ENCODE data around the gene NIPA2.

The NIPA2 gene

DNA sequence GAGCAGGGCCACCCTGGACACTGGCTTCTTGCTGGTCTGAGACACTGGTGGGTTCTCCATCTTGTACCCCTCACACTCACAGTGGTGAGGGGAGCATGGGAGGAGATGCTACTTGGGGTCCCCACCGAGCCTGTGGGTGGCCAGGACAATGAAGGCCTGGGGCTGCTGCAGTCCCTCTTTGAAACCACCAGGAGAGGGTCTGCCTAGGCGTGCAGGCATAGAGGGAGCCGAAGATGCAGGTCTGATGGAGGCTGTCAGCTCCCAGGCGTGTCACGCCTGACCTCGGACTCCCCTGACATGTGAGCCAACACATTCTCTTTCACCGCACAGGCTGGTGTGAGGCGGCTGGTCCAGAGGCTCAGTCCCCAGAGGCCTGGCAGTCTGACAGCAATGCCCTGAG, 39.1 kb downstream of the NIPA2 start:
- no peak for DNase-seq (ENCODE audit: low read depth)

DNA sequence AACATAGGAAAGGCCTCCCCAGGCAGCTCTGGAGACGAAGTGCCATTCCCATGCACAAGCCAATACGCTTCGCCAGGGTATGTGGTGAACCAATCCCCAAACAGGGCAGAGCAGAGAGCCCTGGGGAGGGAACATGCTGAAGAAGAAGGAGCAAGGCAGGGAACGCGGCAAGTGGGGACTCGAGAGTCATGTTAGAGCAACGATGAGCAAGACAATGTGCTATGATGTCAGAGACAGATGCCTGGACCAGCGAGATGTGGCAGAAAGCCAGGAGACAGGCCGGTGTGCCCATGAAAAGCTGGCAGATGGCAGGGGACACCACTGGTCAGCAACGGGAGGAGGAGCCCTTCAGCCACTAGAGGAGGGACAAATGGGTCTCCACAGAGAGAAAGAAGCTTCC, 39.6 kb downstream of the NIPA2 start:
- no peak for DNase-seq (ENCODE audit: low read depth)

DNA sequence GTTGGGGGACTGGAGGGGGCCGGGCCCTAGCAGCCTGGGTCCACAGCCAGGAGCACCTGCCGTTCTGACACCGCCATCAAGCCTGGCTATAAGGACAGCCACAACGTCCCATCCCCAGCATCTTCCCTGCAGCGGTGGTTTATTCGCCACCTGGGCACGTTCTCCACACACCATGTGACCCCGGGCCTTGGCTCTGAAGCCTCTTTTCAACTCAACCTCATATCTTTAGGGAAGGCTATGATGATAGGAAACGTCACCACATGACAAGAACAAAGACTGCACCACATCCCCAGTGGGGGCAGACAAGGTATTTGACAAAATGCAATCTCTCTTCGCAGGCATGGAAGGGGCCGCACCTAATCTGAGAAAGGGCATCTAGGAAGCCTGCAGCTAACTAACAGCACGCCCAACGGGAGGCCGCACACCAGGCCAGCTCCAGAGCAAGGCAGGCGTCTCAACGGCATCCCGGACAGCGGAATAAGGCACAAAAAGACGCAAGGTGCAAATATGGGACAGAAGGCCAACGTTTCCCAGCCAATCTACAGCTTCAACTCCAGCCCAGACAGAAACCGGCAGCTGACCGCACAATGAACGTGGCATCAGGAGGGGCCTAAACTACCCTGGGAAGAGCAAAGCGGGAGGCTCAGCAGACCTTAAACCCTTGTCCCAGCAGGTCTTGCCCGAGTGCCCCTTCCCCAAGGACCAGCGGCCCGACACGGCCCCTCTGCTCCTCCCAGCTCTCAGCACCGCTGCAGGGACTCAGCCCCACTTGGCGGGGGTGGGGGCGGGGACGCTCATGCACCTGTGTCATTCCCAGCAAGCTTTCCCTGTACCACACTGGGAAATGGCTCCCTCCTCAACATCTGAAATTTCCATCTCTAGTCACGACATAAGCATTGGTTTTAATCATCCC, 41.9 kb downstream of the NIPA2 start:
- DNase-seq (ENCODE audit: low read depth) = no peak

DNA sequence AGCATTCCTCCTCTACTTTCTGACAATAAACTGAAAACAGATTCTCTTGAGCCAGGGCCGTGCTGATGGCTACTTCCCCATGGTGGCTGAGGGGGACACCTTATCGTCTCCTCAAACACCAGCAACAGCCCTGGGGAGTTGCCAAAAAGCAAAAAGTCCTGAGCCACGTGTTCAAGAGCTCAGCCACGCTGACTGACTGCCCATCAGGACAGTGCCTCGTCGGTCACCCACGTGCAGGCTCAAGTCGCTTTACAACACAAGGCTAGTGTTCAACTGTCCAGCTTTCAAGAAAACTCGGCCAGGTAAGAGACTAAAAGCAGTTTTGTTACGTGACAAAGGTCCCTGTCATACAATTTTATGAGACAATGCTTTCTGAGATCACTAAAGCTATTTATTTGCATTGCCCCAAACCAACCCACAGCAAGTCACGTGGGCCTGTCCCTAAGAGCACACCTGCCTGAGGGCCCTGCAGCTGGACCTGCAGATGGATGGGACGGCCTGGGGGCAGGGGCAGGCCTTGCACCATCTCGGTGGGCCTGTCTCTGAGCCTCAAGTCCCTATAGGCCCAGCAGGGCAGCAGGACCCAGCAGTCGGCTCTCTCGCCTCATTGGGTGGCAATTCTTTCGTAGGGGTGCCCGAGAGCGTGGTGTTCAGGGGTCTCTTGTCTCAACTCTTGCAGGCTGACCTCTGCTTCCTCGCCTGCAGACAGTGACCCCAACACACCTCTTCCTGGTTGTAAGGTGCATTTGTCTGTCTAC, 42.7 kb downstream of the NIPA2 start:
- no peak for DNase-seq (ENCODE audit: low read depth)

DNA sequence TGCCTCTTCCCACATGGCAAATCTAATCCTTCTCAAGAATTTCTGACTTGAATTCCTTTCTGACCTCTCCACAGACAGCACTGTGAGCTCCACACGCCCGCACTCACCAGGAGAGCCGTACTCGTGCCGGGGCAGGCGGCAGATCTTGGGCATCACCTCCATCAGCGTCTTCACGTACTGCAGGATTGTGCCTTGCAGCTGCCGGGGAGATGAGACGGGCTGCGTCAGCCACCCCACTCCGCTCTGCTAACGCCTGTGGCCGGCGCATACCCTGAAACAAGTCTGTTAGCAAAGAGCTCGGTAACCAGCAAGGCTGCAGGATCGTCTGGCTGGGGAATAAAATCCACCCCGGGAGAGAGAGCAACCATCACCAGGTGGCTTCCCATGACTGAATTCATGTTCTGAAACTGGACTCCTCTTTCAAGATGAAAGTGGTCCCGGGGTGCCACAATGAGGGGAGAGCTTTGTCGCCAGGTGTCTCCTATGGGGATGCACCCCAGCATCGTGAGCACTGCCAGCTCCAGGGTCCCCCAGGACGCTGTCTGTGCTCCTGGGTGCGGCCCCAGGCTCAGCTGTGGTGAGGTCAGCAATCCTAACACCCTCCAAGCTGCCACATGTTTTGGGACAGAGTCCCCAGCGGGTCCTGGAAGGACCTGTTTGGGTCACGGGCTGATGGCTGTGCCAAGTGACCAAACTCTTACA, 43.4 kb downstream of the NIPA2 start:
- no peak for DNase-seq (ENCODE audit: low read depth)

DNA sequence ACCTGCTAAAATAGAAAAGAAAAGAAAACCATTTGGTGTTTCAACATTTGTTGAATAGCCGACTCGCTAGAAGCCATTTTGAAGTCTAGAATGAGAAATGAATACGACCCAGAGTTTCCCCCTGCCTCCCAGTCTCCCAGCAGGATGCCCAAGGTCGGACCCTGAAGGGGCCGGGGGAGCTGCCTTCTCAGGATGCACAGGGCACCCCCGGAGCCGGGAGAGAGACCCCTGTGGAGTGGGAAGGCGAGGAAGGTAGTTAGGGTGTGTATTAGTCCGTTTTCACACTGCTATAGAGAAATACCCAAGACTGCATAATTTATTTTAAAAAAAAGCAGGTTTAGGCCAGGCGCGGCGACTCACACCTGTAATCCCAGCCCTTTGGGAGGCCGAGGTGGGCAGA, 44.7 kb downstream of the NIPA2 start:
- DNase-seq (ENCODE audit: low read depth) = no peak

DNA sequence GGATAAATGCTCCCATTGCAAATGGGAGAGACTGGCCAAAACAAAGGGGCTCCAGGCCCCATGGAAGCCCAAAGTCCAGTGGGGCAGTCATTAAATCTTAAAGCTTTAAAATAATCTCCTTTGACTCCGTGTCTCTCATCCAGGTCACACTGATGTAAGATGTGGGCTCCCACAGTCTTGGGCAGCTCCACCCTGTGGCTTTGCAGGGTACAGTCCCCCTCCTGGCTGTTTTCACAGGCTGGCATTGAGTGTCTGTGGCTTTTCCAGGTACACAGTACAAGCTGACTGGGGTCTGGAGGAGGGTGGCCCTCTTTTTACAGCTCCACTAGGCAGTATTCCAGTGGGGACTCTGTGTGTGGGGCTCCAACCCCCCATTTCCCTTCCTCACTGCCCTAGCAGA, 45.9 kb downstream of the NIPA2 start:
- DNase-seq (ENCODE audit: low read depth) = no peak

DNA sequence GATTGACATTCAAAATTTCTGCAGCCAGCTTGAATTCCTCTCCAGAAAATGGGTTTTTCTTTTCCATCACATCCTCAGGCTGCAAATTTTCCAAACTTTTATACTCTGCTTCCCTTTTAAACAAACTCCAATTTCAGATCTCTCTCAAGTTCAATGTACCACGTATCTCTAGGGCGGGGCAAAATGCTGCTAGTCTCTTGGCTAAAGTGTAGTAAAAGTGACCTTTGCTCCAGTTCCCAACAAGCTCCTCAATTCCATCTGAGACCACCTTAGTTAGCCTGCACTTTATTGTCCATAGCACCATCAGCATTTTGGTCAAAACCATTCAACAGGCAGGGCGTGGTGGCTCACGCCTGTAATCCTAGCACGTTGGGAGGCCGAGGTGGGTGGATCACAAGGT, 46.7 kb downstream of the NIPA2 start:
- DNase-seq (ENCODE audit: low read depth) = no peak

DNA sequence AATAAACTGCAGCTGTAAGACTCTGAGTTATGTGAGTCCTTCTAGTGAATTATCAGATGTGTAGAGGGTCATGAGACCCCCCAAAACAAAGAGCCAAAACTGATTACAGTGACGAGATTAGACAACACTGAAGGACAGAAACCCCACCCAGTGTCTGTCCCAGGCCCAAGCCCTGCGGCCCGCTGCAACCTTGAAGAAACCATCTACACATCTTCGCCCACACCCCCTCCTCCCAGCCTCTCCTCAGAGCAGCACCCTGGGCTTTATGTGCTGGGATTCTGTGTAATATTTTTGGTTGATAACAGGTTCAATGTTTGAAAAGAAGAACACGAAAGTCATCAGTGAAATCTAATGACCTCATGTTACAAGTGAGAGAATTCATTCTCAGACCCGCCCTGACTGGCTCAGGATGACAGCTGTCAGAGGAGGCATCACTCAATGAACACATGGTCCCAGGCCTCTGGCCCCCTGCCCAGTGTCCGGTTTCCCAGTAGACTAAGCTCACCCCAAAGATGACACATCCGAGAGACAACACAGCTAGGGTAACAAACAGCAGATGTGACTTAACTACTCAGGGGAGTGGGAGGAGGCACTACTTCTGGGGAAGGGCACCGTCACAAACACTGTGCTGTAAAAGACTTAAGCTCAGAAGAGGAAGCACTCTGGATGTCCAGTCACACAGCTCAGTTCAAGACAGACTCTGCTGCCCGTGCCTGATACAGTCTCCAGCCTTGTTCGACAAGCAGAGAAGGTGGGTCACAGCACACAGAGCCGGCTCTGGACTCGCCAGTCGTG, 48.9 kb downstream of the NIPA2 start:
- DNase-seq (ENCODE audit: low read depth) = peak; percentile 41

DNA sequence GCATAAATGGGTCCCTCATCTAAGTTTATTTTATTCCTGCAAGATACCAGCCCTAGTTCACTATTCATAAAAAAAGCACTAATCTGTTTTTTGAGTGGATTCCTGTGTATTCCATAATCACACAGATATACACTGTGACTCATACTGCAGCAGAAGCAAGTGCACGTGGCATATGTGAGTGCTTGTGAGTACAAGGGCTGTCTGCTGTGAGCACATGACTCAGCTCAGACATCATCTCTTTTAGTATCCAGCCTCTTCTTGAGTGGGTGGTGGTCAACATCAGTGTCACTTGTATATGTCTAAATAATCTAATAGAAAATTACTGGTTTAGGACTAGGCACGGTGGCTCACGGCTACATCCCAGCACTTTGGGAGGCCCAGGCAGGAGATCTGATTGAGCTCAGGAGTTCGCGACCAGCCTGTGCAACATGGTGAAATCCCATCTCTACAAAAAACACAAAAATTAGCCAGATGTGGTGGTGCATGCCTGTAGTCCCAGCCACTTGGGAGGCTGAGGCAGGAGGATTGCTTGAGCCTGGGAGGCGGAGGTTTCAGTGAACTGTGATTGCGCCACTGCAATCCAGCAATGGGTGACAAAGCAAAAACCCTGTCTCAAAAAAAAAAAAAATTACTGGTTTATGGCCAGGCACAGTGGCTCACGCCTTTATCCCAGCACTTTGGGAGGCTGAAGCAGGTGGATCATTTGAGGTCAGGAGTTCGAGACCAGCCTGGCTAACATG, 49.8 kb downstream of the NIPA2 start:
- peak; percentile 68 for DNase-seq (ENCODE audit: low read depth)

DNA sequence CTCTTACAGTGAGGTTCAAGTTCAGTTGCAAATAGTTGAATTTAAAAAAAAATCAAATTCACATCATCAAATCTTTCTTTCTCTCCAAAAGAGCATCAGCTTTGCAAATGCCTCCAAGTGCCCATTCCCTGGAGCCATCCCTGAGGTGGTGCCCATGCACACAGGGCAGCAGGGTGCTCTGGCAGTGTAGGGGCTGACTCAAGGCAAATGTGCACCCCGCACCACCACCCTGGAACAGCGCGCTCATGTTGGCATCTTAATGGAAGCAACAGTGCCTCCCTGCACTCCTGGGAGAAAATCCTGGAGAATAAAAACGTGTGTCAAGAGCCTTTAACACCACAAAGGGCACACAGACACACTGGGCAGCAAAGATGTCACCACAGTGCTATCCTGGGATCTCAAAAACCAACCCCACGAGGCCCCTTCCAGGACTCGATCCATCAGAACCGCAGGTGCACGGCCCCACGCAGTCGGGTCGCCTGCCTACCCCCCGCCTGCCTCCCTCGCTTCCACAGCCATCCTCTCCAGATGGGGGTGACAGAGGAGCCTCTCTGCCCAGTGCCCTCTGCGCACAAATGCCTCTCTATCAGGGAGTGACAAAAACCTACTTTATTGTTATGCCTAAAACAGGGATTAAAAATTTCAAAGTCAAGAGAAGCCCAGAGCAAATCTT, 50.8 kb downstream of the NIPA2 start:
- no peak for DNase-seq (ENCODE audit: low read depth)

DNA sequence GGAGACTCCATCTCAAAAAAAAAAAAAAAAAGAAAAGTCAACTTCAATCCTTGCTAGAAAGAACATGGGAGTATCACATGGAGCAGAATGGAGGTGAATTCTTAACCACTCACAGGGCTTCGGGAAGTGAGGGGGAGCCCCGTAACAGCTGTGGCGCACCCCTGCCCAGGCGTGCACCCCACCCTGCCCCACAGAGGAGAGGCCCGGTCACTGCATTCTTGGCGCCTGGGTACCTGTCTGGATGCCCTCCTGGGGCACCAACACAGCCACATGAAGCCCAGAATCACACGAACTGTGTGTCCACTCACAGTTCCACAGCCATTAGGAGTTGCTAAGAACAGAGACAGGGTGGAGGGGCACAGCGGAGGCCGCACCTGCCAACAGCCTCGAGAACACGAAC, 51.8 kb downstream of the NIPA2 start:
- no peak for DNase-seq (ENCODE audit: low read depth)

DNA sequence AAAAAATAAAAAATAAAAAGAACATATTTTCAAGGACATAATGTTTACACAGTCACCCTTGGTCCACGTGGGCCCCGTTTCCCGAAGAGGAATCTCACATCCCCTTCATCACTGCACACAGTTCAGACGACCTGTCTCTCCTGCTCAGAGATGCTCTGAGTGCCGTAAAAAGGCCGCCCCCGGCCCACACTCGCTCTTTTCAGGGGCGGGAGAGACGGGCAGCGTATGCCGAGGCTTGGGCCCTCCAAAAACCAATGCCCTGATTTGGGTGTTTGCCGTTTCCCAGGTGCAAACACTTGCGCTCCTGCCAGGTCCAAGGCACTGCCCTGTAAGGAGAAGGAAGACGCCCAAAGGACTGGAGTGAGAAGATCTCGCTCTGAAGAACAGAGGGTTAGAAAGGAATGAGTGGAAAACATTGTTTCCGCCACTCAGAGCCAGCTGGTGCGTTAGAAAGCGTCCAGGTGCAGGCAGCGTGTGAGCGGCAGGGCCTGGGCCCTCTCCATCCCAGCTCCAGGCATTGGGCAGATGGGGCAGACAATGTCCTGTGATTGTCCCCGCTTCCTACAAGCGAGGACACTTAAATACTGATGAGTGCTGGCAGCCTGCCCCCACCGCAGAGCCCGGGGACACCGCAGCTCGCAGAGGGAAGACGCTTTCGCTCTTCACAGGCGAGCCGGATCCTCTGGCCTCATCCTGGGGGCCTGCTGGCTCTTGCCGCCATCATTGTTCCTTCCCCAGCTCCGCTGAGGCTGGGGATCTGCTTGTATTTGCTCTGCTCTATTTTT, 53.2 kb downstream of the NIPA2 start:
- DNase-seq (ENCODE audit: low read depth) = no peak

DNA sequence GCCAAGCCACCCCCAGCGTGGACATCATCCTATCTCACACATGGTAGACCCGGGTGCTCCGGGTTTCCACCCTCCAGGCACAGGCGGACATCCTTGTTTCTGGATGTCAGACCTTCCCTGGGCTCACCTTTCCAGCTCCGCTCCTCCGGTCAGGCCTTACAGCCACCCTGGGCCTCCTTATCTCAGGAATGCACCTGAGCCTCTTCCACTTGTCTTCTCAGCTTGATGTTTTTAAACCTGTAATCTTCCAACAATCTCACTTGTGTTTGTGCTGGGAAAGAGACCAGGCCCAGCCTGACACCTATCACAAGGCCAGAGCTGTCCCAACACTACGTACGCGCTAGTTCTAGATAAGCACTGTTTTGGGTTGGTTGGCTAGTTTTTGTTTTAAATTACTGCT, 53.9 kb downstream of the NIPA2 start:
- DNase-seq (ENCODE audit: low read depth) = no peak

DNA sequence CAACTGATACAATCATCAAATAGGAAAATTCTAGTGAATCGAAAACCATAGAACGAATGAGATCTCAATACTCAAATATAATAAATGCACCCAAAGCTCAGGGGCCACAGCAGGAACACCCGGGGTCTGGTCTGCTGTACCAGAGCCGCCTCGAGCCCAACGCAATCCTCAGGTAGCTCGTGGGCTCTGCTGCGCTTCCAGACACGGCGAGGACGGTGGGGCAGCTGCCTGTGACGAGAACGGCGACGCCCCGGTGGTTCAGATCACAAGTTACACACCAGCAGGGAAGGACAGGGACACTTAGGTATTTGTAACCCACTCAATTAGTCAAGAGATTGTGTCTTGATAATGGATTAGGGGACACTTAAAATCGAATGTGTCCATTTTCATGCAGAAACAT, 54.6 kb downstream of the NIPA2 start:
- no peak for DNase-seq (ENCODE audit: low read depth)

DNA sequence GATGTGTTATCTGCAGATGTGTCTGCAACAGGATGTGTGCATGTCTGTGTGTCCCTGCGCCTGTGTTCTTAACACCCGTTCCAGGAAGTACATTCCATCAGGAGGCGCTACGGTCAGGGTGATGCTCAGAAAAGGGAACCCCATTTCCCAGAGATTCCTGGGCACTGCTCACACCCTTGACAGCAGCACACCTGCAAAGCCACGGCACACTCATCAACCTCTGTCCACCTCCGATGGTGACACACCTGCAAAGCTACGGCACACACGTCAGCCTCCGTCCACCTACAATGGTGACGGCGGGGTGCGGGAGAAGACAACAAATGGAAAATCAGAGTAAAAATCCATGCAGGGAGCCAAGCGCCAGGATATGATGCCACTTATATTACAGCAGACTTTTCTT, 55.4 kb downstream of the NIPA2 start:
- DNase-seq (ENCODE audit: low read depth) = no peak

DNA sequence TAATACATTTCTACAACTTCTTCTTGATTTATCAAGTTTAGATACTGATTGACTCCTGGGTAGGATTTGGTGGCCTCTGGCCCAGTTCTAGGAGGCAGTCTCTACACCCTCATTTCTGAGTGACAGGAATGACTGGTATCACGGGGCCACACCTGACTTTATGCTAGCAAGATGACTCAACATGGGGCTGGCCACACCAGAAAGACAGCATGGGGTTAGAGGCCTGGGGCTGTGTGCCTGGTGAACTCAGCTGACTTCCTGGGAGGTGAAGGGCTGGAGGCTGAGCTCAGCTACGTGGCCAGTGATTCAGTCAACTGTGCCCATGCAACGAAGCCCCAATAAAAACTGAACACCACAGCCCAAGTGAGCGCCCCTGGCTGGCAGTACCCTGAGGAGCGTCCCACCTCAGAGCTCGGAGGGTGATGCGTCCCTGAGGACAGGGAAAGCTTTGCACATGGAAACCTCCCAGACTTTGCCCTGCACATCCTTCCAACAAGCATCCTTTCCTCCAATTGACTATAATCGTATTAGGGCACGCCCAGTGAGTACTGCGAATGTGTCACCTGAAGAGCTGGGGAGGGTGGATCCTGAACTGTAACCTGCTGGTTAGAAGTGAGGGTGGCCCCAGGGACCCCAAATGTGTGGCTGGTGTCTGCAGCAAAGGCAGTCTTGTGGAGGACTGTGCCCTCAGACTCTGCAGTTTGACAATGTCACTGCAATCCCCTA, 57.2 kb downstream of the NIPA2 start:
- DNase-seq (ENCODE audit: low read depth) = no peak

DNA sequence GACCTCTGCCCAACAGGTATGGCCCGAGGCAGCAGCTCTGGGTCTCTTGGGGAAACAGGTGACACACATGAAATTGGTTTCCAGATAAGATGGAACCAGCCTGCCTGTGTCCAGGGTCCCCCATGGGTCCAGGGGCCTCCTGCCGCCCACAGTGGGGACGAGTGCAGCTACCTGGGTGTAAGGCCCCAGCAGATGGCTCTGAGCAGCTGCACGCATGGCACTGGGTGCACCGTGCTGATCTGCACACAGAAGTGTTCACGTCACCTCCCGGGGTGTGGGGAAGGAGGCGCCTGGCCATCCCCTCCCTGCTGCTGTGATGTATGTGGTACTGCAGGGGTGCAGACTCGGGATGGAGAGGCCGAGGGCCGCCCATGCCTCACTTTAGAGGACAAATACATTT, 63.6 kb downstream of the NIPA2 start:
- DNase-seq (ENCODE audit: low read depth) = no peak

DNA sequence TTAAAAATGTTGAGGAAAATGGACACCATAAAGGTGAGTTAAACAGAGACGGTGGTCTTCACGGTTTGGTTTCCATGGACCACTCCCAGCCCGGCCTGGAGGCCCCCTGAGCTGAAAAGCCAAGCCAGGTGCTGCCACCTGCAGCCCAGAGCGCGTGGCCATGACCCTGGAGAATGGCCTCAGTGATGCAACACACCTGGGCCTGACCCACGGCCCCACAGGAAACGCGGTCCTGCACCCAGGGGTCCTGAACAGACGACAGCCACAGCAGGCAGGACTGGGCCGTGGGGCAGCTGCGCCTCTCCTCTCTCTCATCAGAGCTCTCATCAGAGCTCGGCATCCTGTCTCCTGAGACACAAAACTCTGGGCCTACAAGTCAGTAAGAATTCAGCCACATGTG, 64.1 kb downstream of the NIPA2 start:
- DNase-seq (ENCODE audit: low read depth) = no peak
